Measurements from ENCODE around the gene CYB5R4.
"Not testable (repeated sequence)": the region's sequence is repeated elsewhere in the genome, so short reads cannot be mapped to it uniquely, and the experiment has no call there.

- not testable (repeated sequence) for TF ChIP-seq KLF5 (IDR thresholded peaks at IDR 0.05; ENCODE audit: partially characterized antibody); CTCF (IDR thresholded peaks at IDR 0.05 in 2 of 3, conservative IDR thresholded peaks at IDR 0.05 in 1 of 3; ENCODE audit: control insufficient read depth in 2 of 3, extremely low read depth in 1 of 3, insufficient read depth in 1 of 3, low read depth in 3 of 3, low read length in 3 of 3); E2F8 (IDR thresholded peaks at IDR 0.05; ENCODE audit: low read depth, partially characterized antibody); NFIC (IDR thresholded peaks at IDR 0.05; ENCODE audit: low read depth, low read length); EZH2 (IDR thresholded peaks at IDR 0.05; ENCODE audit: borderline replicate concordance, control insufficient read depth, low read depth, low read length); KDM1A (IDR thresholded peaks at IDR 0.05; ENCODE audit: borderline replicate concordance); NFYA (IDR thresholded peaks at IDR 0.05; ENCODE audit: borderline replicate concordance, low read depth, low read length); POLR2A (IDR thresholded peaks at IDR 0.05; ENCODE audit: low read depth, low read length); REST (IDR thresholded peaks at IDR 0.05; ENCODE audit: low read depth, low read length); CEBPZ (IDR thresholded peaks at IDR 0.05; ENCODE audit: low read depth, low read length); IKZF1 (conservative IDR thresholded peaks at IDR 0.05)
Observed at GRCh38 chr6:83946201-83946833, 86.8 kb downstream of the CYB5R4 start.

All from GM12878 (cell line).